ENCODE data around the gene IFFO2. TPM values are rescaled to one million over a fixed set of nuclear protein-coding genes. Genes with fewer than 3 reads are reported as not detected.

IFFO2 gene
- total RNA-seq, 4 donors from 2014 or later: 25.8 to 88.8 (median 52.7) TPM

DNA sequence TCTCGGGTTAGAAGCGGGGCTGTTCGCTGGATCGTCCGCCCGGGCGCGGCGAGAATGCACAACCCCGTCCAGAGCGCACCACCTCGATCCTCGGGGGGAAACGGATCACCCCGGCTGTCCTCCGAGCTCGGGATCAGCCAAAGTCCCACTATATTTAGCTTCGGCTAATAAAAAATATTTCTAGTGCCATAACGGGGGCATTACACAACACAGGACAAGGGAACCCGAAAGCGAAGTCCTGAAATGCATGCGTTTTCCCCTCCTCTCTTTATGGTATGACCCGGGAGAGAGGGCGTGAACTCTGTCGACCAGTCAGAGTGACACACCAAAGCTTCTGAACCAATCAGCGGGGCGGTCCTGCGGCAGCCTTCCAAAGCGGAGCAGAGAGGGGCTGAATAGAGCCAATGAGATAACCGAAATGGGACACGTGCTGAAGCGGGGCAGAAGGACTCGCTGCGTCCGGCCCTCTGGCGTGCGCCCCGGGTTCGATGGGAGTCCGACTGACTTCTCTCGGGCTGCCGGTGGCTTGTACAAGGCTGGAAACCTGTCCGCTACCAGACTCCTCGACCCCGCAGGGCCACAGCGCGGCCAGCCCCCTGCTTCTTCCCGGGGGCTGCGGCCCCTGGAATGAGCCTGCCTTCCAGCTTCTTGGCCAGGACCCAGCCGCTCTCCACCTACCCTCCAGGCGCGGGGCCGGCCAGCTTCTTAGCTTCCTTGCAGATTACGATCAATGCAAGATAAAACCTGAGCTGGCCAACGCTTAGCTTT lies 53.8 kb downstream of the IFFO2 start, which contains the start of gene ALDH4A1:
Gene ALDH4A1, minus strand, starts transcription at position 33 of the 768 bp plus-strand sequence. Its CDS starts 32 bp downstream, at position 1.
- TF ChIP-seq CTCF (IDR thresholded peaks at IDR 0.05) (peak in 1 of 6 experiments; percentile 3), POLR2A (IDR thresholded peaks at IDR 0.05) (peak in 1 of 4 donors; percentile 24)
- 0 to 4% methylated on average over 11 to 13 of the region's 55 CpGs for WGBS, 2 donors
- intact Hi-C loops (cut with DNase I): loop anchor here (5.0 kb wide), 1 partner anchor 65 kb away; no protein-coding TSS in a partner anchor

GRCh38 chr1:18901952-18902522 lies 54.4 kb downstream of the IFFO2 start:
- H3K27ac ChIP-seq: peak overlapping the region; percentile 93 to 97 (median 95)
- no peaks in the 10 kb centered on the region for H3K27me3 ChIP-seq
- peak overlapping the region; percentile 66 to 91 (median 78) for H3K4me3 ChIP-seq
- DNase-seq: no peak
- TF ChIP-seq POLR2A (IDR thresholded peaks at IDR 0.05): peak in 3 of 4 donors; percentile 67 to 84 (median 75)
- TF ChIP-seq CTCF (IDR thresholded peaks at IDR 0.05): no peak
- H3K4me1 ChIP-seq: peaks cover 1 to 56% (median 23%) of the 10 kb centered on the region in 3 donors
- intact Hi-C loops (cut with DNase I): loop anchor here (5.0 kb wide), 1 partner anchor 65 kb away; no protein-coding TSS in a partner anchor
- WGBS, 2 donors: 0% methylated on average over 25 to 26 of the region's 44 CpGs
- no peaks in the 10 kb centered on the region for H3K9me3 ChIP-seq
- peaks cover 0 to 45% (median 3%) of the 10 kb centered on the region in 3 donors for H3K36me3 ChIP-seq

More for the DNA sequence above, 53.8 kb downstream of the IFFO2 start, which contains the start of gene ALDH4A1:
- H3K4me1 ChIP-seq: peaks cover 4 to 63% (median 29%) of the 10 kb centered on the region in 3 donors
- H3K4me3 ChIP-seq: peak within 1 kb of the TSS; percentile 66 to 91 (median 78)
- peak; percentile 89 for DNase-seq
- no peaks in the 10 kb centered on the region for H3K27me3 ChIP-seq
- peaks cover 0 to 45% (median 3%) of the 10 kb centered on the region in 3 donors for H3K36me3 ChIP-seq
- no peaks in the 10 kb centered on the region for H3K9me3 ChIP-seq
- peak within 1 kb of the TSS; percentile 93 to 97 (median 95) for H3K27ac ChIP-seq

GRCh38 chr1:18901147-18901951 lies 55.1 kb downstream of the IFFO2 start:
- no peaks in the 10 kb centered on the region for H3K27me3 ChIP-seq
- peaks cover 0 to 49% (median 23%) of the 10 kb centered on the region in 3 donors for H3K4me1 ChIP-seq
- intact Hi-C loops (cut with DNase I): loop anchor here (5.0 kb wide), 1 partner anchor 66 kb away; no protein-coding TSS in a partner anchor
- peaks cover 0 to 40% (median 3%) of the 10 kb centered on the region in 3 donors for H3K36me3 ChIP-seq
- H3K4me3 ChIP-seq: peak overlapping the region; percentile 66 to 91 (median 78)
- no peaks in the 10 kb centered on the region for H3K9me3 ChIP-seq
- WGBS, 2 donors: 19 to 35% methylated on average over 7 to 9 of the region's 9 CpGs
- no peak for TF ChIP-seq POLR2A (IDR thresholded peaks at IDR 0.05)
- no peak for TF ChIP-seq CTCF (IDR thresholded peaks at IDR 0.05)
- no peak for DNase-seq
- H3K27ac ChIP-seq: peak overlapping the region; percentile 29 to 97 (median 94)

- Histone ChIP-seq H3K36me3 (peaks cover 0 to 38% (median 0%) of the 10 kb centered on the region in 3 donors), H3K9me3 (no peaks in the 10 kb centered on the region), H3K4me3 (peak overlapping the region in 1 of 4 donors; percentile 91), H3K27ac (peak overlapping the region in 3 of 4 donors; percentile 44 to 97 (median 93)), H3K27me3 (no peaks in the 10 kb centered on the region), H3K4me1 (peaks cover 0 to 58% (median 23%) of the 10 kb centered on the region in 3 donors)
- intact Hi-C loops (cut with DNase I): loop anchor here (5.0 kb wide), 1 partner anchor 67 kb away; no protein-coding TSS in a partner anchor
- TF ChIP-seq CTCF (IDR thresholded peaks at IDR 0.05) (no peak), POLR2A (IDR thresholded peaks at IDR 0.05) (no peak)
- no peak for DNase-seq
- WGBS, 2 donors: 50 to 55% methylated on average over 4 to 7 of the region's 10 CpGs
Observed at GRCh38 chr1:18900303-18900841, 56.1 kb downstream of the IFFO2 start.

All from esophagus squamous epithelium (tissue), 5 donors.